HL-60 (cell line): ENCODE data around the gene HHAT.

Experiments
- CTCF ChIP-seq: IDR thresholded peaks from one replicate; pipeline ENCODE4 v1.5.1; 2011; ENCODE audit warnings: low read length, control low read depth, inconsistent platforms; ENCODE audit not compliant: insufficient read depth
- GABPA ChIP-seq: IDR thresholded peaks from 2 replicates; pipeline ENCODE4 v1.6.1; 2012; ENCODE audit warnings: low read depth
- POLR2AphosphoS5 ChIP-seq: IDR thresholded peaks from 2 replicates; pipeline ENCODE4 v1.6.1; 2012; ENCODE audit warnings: low read depth
- REST ChIP-seq: IDR thresholded peaks from 2 replicates; pipeline ENCODE4 v1.6.1; 2012; ENCODE audit warnings: low read depth; ENCODE audit not compliant: insufficient replicate concordance

- TF ChIP-seq REST (no peak), CTCF (no peak), GABPA (no peak), POLR2AphosphoS5 (no peak)
These were observed 4.7 kb upstream of the HHAT start for GRCh38 chr1:210323957-210324356.
